HCT116 (cell line): ENCODE data around the gene DZIP3. TPM values are rescaled to one million over a fixed set of nuclear protein-coding genes. Genes with fewer than 3 reads are reported as not detected.

ENCODE experiments used
- ATAC-seq: fragments of 200-7000 bp; cut with Tn5 transposase; 2 replicates; pipeline ENCODE4 v1.9.1; 2020; ENCODE audit warnings: mild to moderate bottlenecking, moderate library complexity
- BruUV-seq: library from RNA; stranded (reverse); fragments of 400-500 nt; replicated peaks from 2 replicates; lab custom pipeline; 2021; lab: Mats Ljungman, UMichigan
- CTCF ChIA-PET: fragments of 300-600 bp; sonication (Branson Sonifier 250); formaldehyde crosslinking; loops from one replicate; lab custom pipeline; 2021; ENCODE audit warnings: antibody characterized with exemption; lab: Charles Lee
- POLR2A ChIA-PET: fragments of 300-600, 350-600 bp; sonication (Branson Sonifier 250); formaldehyde crosslinking; loops from one replicate; lab custom pipeline; 2021; ENCODE audit warnings: antibody characterized with exemption; lab: Charles Lee
- RAD21 ChIA-PET, 2 experiments: fragments of 300-600 bp; sonication (Branson Sonifier 250); formaldehyde crosslinking; loops; one replicate each; lab custom pipeline; 2023; ENCODE audit warnings: low total read pairs in 2 of 2; ENCODE audit not compliant: uncharacterized antibody in 2 of 2, unreplicated experiment in 2 of 2, low non-redundant PET in 1 of 2; lab: Charles Lee
- DNase-seq: peaks from one replicate; pipeline ENCODE4 v3.0.0-alpha.2; 2010; ENCODE audit warnings: low read depth, low spot score
- H2AFZ ChIP-seq: fragments of 200-600 bp; shearing (Covaris generic), sonication (generic); 2 replicates; pipeline ENCODE4 v1.6.1; 2017; ENCODE audit warnings: low read depth, mixed run types, mixed read lengths, antibody characterized with exemption, low read length; ENCODE audit not compliant: poor library complexity, severe bottlenecking
- H3K27ac ChIP-seq: 2 replicates; pipeline ENCODE4 v1.5.1; 2012; ENCODE audit warnings: low read depth, low read length
- H3K27me3 ChIP-seq: fragments of 200-600 bp; sonication (generic); 2 replicates; pipeline ENCODE4 v1.6.1; 2016; ENCODE audit warnings: mixed run types, low read length, mixed read lengths; ENCODE audit not compliant: insufficient read depth
- H3K36me3 ChIP-seq, 2 experiments: fragments of 200-500 bp in 1 of 2; fragments of 200-600 bp in 1 of 2; sonication (Bioruptor generic) in 1 of 2; sonication (generic) in 1 of 2; 2 replicates each; pipeline versions ENCODE4 v1.5.1 to v1.6.1; 2014 to 2016; ENCODE audit warnings: low read length in 2 of 2, inconsistent platforms in 1 of 2, mixed read lengths in 1 of 2, mixed run types in 1 of 2; ENCODE audit not compliant: insufficient read depth in 2 of 2, control insufficient read depth in 1 of 2
- H3K4me1 ChIP-seq, 2 experiments: fragments of 200-600 bp in 1 of 2; sonication (generic) in 1 of 2; 2 replicates each; pipeline versions ENCODE4 v1.5.1 to v1.6.1; 2012 to 2017; ENCODE audit warnings: low read length in 2 of 2, inconsistent platforms in 1 of 2, mild to moderate bottlenecking in 1 of 2, mixed read lengths in 1 of 2, mixed run types in 1 of 2, moderate library complexity in 1 of 2; ENCODE audit not compliant: insufficient read depth in 2 of 2, control insufficient read depth in 1 of 2
- H3K4me2 ChIP-seq: fragments of 200-600 bp; sonication (generic); 2 replicates; pipeline ENCODE4 v1.6.1; 2017; ENCODE audit warnings: mixed run types, low read length, mixed read lengths
- H3K4me3 ChIP-seq, 2 experiments: fragments of 200-600 bp in 1 of 2; sonication (generic) in 1 of 2; replicated peaks in 1 of 2; 2 replicates each; pipeline ENCODE4 v1.5.1; 2011 to 2016; ENCODE audit warnings: low read length in 2 of 2, control low read depth in 1 of 2, low read depth in 1 of 2, mild to moderate bottlenecking in 1 of 2, mixed read lengths in 1 of 2, mixed run types in 1 of 2
- H3K79me2 ChIP-seq: fragments of 200-600 bp; sonication (generic); 2 replicates; pipeline ENCODE4 v1.6.1; 2017; ENCODE audit warnings: mild to moderate bottlenecking, mixed run types, low read length, moderate library complexity, mixed read lengths; ENCODE audit not compliant: insufficient read depth
- H3K9ac ChIP-seq: fragments of 200-600 bp; sonication (generic); 2 replicates; pipeline ENCODE4 v1.6.1; 2016; ENCODE audit warnings: low read length, mixed read lengths
- H3K9me2 ChIP-seq: fragments of 200-600 bp; sonication (generic), shearing (Covaris generic); 2 replicates; pipeline ENCODE4 v1.6.1; 2017; ENCODE audit warnings: mixed run types, mild to moderate bottlenecking, moderate library complexity; ENCODE audit not compliant: insufficient read depth
- H3K9me3 ChIP-seq, 2 experiments: fragments of 200-500 bp in 1 of 2; fragments of 200-600 bp in 1 of 2; sonication (Bioruptor generic) in 1 of 2; sonication (generic) in 1 of 2; 2 replicates each; pipeline ENCODE4 v1.6.1; 2014 to 2017; ENCODE audit warnings: low read length in 2 of 2, mixed read lengths in 2 of 2, inconsistent platforms in 1 of 2, low read depth in 1 of 2, mild to moderate bottlenecking in 1 of 2, mixed run types in 1 of 2, moderate library complexity in 1 of 2; ENCODE audit not compliant: control insufficient read depth in 1 of 2, insufficient read depth in 1 of 2
- H4K20me1 ChIP-seq: fragments of 200-600 bp; sonication (generic), shearing (Covaris generic); 2 replicates; pipeline ENCODE4 v1.6.1; 2017; ENCODE audit warnings: mixed run types, mild to moderate bottlenecking, moderate library complexity; ENCODE audit not compliant: insufficient read depth
- CBX3 ChIP-seq: IDR thresholded peaks from 2 replicates; pipeline ENCODE4 v1.6.1; 2012; ENCODE audit warnings: low read depth
- CEBPB ChIP-seq: IDR thresholded peaks from 2 replicates; pipeline ENCODE4 v1.6.1; 2012; ENCODE audit warnings: low read depth
- EGR1 ChIP-seq: IDR thresholded peaks from 2 replicates; pipeline ENCODE4 v1.6.1; 2012; ENCODE audit warnings: low read depth
- ELF1 ChIP-seq: IDR thresholded peaks from 2 replicates; pipeline ENCODE4 v1.6.1; 2012; ENCODE audit warnings: low read depth, borderline replicate concordance
- EZH2 ChIP-seq: fragments of 200-600 bp; sonication (generic); IDR thresholded peaks from 2 replicates; pipeline ENCODE4 v1.6.1; 2017; ENCODE audit warnings: antibody characterized with exemption, mixed run types
- EZH2phosphoT487 ChIP-seq: fragments of 200-600 bp; IDR thresholded peaks from 2 replicates; pipeline ENCODE4 v1.6.1; 2018; ENCODE audit warnings: antibody characterized with exemption, borderline replicate concordance
- JUND ChIP-seq: IDR thresholded peaks from 2 replicates; pipeline ENCODE4 v1.6.1; 2012
- POLR2A ChIP-seq: IDR thresholded peaks from 2 replicates; pipeline ENCODE4 v1.7.0; 2011; ENCODE audit warnings: borderline replicate concordance; ENCODE audit not compliant: insufficient read depth, insufficient read length; ENCODE audit errors: extremely low read depth
- POLR2AphosphoS5 ChIP-seq: IDR thresholded peaks from 2 replicates; pipeline ENCODE4 v1.6.1; 2011; ENCODE audit warnings: mild to moderate bottlenecking, low read depth, low read length, moderate library complexity
- RAD21 ChIP-seq: IDR thresholded peaks from 2 replicates; pipeline ENCODE4 v1.6.1; 2012; ENCODE audit warnings: low read depth, mild to moderate bottlenecking
- REST ChIP-seq: IDR thresholded peaks from 2 replicates; pipeline ENCODE4 v1.6.1; 2012; ENCODE audit warnings: low read depth
- SIN3A ChIP-seq: IDR thresholded peaks from 2 replicates; pipeline ENCODE4 v1.6.1; 2012; ENCODE audit warnings: low read depth
- TCF7L2 ChIP-seq: IDR thresholded peaks from 2 replicates; pipeline ENCODE4 v1.7.0; 2011; ENCODE audit warnings: borderline replicate concordance, inconsistent platforms; ENCODE audit not compliant: insufficient read depth, insufficient read length; ENCODE audit errors: extremely low read depth
- YY1 ChIP-seq: IDR thresholded peaks from 2 replicates; pipeline ENCODE4 v1.6.1; 2011; ENCODE audit warnings: low read length, low read depth, moderate library complexity, mild to moderate bottlenecking; ENCODE audit not compliant: insufficient replicate concordance; ENCODE audit errors: extremely low read depth
- ZFX ChIP-seq: fragments of 450-650 bp; IDR thresholded peaks from 2 replicates; pipeline ENCODE4 v1.6.1; 2017
- intact Hi-C: fragments of 100-400 bp; cut with micrococcal nuclease; formaldehyde crosslinking; loops from 2 replicates; pipeline ENCODE4 v1.10.0; 2022
- total RNA-seq: library from RNA; stranded (reverse); gene quantifications from one replicate; pipeline ENCODE4 v1.2.1, GENCODE V29; 2021; ENCODE audit not compliant: unreplicated experiment
- TF ChIP-seq, protein P1 (sequence below): IDR thresholded peaks from 2 replicates; pipeline ENCODE4 v1.6.1; 2011; ENCODE audit warnings: mild to moderate bottlenecking, low read length, moderate library complexity; ENCODE audit not compliant: insufficient replicate concordance; ENCODE audit errors: extremely low read depth
- TF ChIP-seq, protein P2 (sequence below): IDR thresholded peaks from 2 replicates; pipeline ENCODE4 v1.6.1; 2012
- TF ChIP-seq, protein P3 (sequence below), 3 experiments: fragments of 200-600 bp in 1 of 3; sonication (generic) in 1 of 3; IDR thresholded peaks in 2 of 3; conservative IDR thresholded peaks in 1 of 3; 2 replicates each; pipeline ENCODE4 v1.5.1; 2012 to 2017; ENCODE audit warnings: low read depth in 2 of 3, low read length in 2 of 3, antibody characterized with exemption in 1 of 3, borderline replicate concordance in 1 of 3, control low read depth in 1 of 3, mild to moderate bottlenecking in 1 of 3, mixed read lengths in 1 of 3, mixed run types in 1 of 3, moderate library complexity in 1 of 3; ENCODE audit not compliant: insufficient read depth in 1 of 3

Gene DZIP3
- total RNA-seq, 1 experiment from 2014 or later = 19.4 TPM

GRCh38 chr3:108578064-108578463 lies 11.5 kb upstream of the DZIP3 start:
- no peak for TF ChIP-seq JUND
- TF ChIP-seq EZH2phosphoT487 = no peak
- no peak for TF ChIP-seq POLR2A
- TF ChIP-seq RAD21 = no peak
- TF ChIP-seq CEBPB = no peak
- no peak for TF ChIP-seq YY1
- no peak for TF ChIP-seq SIN3A
- TF ChIP-seq CBX3 = no peak
- no peak for TF ChIP-seq ELF1
- TF ChIP-seq REST = no peak
- no peak for TF ChIP-seq EGR1
- TF ChIP-seq, protein P1, sequence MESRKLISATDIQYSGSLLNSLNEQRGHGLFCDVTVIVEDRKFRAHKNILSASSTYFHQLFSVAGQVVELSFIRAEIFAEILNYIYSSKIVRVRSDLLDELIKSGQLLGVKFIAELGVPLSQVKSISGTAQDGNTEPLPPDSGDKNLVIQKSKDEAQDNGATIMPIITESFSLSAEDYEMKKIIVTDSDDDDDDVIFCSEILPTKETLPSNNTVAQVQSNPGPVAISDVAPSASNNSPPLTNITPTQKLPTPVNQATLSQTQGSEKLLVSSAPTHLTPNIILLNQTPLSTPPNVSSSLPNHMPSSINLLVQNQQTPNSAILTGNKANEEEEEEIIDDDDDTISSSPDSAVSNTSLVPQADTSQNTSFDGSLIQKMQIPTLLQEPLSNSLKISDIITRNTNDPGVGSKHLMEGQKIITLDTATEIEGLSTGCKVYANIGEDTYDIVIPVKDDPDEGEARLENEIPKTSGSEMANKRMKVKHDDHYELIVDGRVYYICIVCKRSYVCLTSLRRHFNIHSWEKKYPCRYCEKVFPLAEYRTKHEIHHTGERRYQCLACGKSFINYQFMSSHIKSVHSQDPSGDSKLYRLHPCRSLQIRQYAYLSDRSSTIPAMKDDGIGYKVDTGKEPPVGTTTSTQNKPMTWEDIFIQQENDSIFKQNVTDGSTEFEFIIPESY = no peak
- TF ChIP-seq TCF7L2 = no peak
- TF ChIP-seq, protein P2, sequence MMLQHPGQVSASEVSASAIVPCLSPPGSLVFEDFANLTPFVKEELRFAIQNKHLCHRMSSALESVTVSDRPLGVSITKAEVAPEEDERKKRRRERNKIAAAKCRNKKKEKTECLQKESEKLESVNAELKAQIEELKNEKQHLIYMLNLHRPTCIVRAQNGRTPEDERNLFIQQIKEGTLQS = no peak
- TF ChIP-seq POLR2AphosphoS5 = no peak
- TF ChIP-seq EZH2 = no peak
- TF ChIP-seq, protein P3, sequence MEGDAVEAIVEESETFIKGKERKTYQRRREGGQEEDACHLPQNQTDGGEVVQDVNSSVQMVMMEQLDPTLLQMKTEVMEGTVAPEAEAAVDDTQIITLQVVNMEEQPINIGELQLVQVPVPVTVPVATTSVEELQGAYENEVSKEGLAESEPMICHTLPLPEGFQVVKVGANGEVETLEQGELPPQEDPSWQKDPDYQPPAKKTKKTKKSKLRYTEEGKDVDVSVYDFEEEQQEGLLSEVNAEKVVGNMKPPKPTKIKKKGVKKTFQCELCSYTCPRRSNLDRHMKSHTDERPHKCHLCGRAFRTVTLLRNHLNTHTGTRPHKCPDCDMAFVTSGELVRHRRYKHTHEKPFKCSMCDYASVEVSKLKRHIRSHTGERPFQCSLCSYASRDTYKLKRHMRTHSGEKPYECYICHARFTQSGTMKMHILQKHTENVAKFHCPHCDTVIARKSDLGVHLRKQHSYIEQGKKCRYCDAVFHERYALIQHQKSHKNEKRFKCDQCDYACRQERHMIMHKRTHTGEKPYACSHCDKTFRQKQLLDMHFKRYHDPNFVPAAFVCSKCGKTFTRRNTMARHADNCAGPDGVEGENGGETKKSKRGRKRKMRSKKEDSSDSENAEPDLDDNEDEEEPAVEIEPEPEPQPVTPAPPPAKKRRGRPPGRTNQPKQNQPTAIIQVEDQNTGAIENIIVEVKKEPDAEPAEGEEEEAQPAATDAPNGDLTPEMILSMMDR (IDR thresholded peaks at IDR 0.05 in 2 of 3, conservative IDR thresholded peaks at IDR 0.05 in 1 of 3; ENCODE audit: borderline replicate concordance in 1 of 3, insufficient read depth in 1 of 3, low read depth in 2 of 3, low read length in 2 of 3) = no peak
- TF ChIP-seq ZFX = no peak
- ChIA-PET POLR2A (no interaction called here), CTCF (no interaction called here), RAD21 (no interaction called here)
- Histone ChIP-seq H3K9me3 (no peaks in the 10 kb centered on the region), H2AFZ (no peak overlapping the region), H4K20me1 (no peaks in the 10 kb centered on the region), H3K36me3 (peaks cover 33 to 42% of the 10 kb centered on the region in 2 experiments), H3K4me2 (no peak overlapping the region), H3K9me2 (no peaks in the 10 kb centered on the region), H3K4me1 (no peaks in the 10 kb centered on the region), H3K79me2 (peaks cover 34% of the 10 kb centered on the region), H3K4me3 (no peak overlapping the region), H3K27ac (no peak overlapping the region), H3K9ac (no peak overlapping the region), H3K27me3 (no peaks in the 10 kb centered on the region)
- intact Hi-C loops = no loop called here
- no TSS peak for BruUV-seq
- no peak for ATAC-seq
- DNase-seq = no peak
